Testis (tissue), 3 donors: ENCODE results near the gene IFNA16. TPM values are rescaled to one million over a fixed set of nuclear protein-coding genes. Genes with fewer than 3 reads are reported as not detected.
"Not testable (repeated sequence)": the region's sequence is repeated elsewhere in the genome, so short reads cannot be mapped to it uniquely, and the experiment has no call there.

Experiments used
- DNase-seq: peaks from one replicate; pipeline ENCODE4 v3.0.0-alpha.2; 2019
- H3K27ac ChIP-seq, 2 donors: fragments of 200-600 bp; sonication (generic); one replicate each; pipeline ENCODE4 v1.5.1; 2019
- H3K27me3 ChIP-seq: fragments of 200-600 bp; sonication (generic); one replicate; pipeline ENCODE4 v1.5.1; 2019
- H3K36me3 ChIP-seq: fragments of 200-600 bp; sonication (generic); one replicate; pipeline ENCODE4 v1.5.1; 2017; ENCODE audit warnings: low read depth; ENCODE audit errors: missing control alignments
- H3K4me1 ChIP-seq: fragments of 200-600 bp; sonication (generic); one replicate; pipeline ENCODE4 v1.5.1; 2019
- H3K4me3 ChIP-seq, 2 donors: fragments of 200-600 bp; sonication (generic); one replicate each; pipeline ENCODE4 v1.5.1; 2017 to 2019
- H3K9me3 ChIP-seq: fragments of 200-600 bp; sonication (generic); one replicate; pipeline ENCODE4 v1.5.1; 2017
- POLR2A ChIP-seq: fragments of 450-650 bp; IDR thresholded peaks from one replicate; pipeline ENCODE4 v1.6.1; 2017; ENCODE audit warnings: antibody characterized with exemption, mild to moderate bottlenecking, moderate library complexity
- WGBS, 2 donors: methylation state at CpG; one replicate each; pipeline ENCODE4 v1.1.5; 2018; 5-methylcytosine and 5-hydroxymethylcytosine counted together
- intact Hi-C: fragments of 100-400 bp; cut with DNase I; formaldehyde crosslinking; loops from one replicate; pipeline ENCODE4 v1.15.1; 2023; ENCODE audit warnings: low total_unique reads
- polyA plus RNA-seq: library from polyadenylated mRNA; stranded (reverse); fragments of 350-450 nt; fragmentation: Illumina TruSeq; extraction: RNeasy Lipid Tissue Mini Kit (QIAGEN cat#74804); gene quantifications from one replicate; pipeline ENCODE4 v1.2.3, GENCODE V29; 2014; ENCODE audit warnings: low read depth, low replicate concordance; ENCODE audit not compliant: insufficient read depth
- total RNA-seq, 2 donors: library from RNA; depleted of rRNA; stranded (reverse); fragments of >200 nt; gene quantifications; one replicate each; pipeline ENCODE4 v1.2.3, GENCODE V29; 2016
- TF ChIP-seq, protein P1 (sequence below), 3 experiments: fragments of 450-650 bp in 2 of 3; fragments of 200-600 bp in 1 of 3; sonication (generic) in 1 of 3; IDR thresholded peaks; one replicate each; pipeline ENCODE4 v1.5.1; 2016 to 2019; ENCODE audit warnings: antibody characterized with exemption in 3 of 3, mild to moderate bottlenecking in 2 of 3, moderate library complexity in 1 of 3

IFNA16 gene
- total and polyA plus RNA-seq, 3 donors from 2014 or later: not detected

DNA sequence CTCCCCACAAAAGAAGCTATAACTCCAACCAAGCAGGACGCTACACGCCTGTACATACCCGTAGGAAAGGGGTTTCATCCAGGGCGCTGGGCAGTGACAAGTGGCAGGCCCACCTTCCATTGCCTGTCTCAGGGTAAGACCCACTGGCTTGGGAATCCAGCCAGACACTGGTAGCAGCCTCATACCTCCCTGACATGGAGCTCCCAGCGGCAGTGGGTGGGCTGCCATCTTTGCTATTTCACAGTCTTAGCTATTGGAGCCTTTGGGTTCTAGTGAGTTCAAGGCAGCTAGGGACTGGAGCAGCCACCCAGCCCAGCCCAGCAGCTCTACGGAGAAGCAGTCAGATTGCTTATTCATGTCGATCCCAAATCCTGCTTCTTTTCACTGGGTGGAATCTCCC lies 6.8 kb downstream of the IFNA16 start:
- H3K4me1 ChIP-seq: no peaks in the 10 kb centered on the region
- H3K4me3 ChIP-seq: no peak overlapping the region
- H3K27ac ChIP-seq: no peak overlapping the region
- 81 to 90% methylated on average over 4 to 7 of the region's 7 CpGs for WGBS, 2 donors
- no peak for DNase-seq
- intact Hi-C loops: no loop called here
- H3K9me3 ChIP-seq: no peaks in the 10 kb centered on the region
- TF ChIP-seq, protein P1, sequence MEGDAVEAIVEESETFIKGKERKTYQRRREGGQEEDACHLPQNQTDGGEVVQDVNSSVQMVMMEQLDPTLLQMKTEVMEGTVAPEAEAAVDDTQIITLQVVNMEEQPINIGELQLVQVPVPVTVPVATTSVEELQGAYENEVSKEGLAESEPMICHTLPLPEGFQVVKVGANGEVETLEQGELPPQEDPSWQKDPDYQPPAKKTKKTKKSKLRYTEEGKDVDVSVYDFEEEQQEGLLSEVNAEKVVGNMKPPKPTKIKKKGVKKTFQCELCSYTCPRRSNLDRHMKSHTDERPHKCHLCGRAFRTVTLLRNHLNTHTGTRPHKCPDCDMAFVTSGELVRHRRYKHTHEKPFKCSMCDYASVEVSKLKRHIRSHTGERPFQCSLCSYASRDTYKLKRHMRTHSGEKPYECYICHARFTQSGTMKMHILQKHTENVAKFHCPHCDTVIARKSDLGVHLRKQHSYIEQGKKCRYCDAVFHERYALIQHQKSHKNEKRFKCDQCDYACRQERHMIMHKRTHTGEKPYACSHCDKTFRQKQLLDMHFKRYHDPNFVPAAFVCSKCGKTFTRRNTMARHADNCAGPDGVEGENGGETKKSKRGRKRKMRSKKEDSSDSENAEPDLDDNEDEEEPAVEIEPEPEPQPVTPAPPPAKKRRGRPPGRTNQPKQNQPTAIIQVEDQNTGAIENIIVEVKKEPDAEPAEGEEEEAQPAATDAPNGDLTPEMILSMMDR (IDR thresholded peaks at IDR 0.05): no peak
- no peak for TF ChIP-seq POLR2A
- no peaks in the 10 kb centered on the region for H3K27me3 ChIP-seq
- H3K36me3 ChIP-seq: no peaks in the 10 kb centered on the region

DNA sequence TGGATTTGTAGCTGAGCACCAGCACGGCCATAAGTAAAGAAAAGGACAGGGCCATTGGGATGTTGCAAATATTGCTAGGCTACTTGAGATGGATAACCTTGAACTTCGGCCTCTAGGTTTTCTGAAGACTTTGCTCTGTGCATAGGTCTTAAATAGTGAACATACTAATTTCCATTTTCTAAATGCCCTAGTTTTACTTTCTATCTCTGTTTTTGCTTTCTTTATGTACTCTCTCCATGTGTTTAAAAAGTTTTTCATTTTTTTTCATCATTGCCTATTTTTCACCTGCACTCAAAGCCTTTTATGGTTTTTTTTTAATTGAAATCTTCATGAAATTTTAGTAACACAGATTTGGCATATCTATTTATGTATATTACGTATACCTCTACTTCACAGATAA lies 10.1 kb downstream of the IFNA16 start, which contains the start of gene IFNA10:
IFNA10 (minus strand) TSS at position 101 of the 400 bp plus-strand sequence; CDS start at position 55, 46 bp downstream.
- WGBS, 2 donors: 76 to 83% methylated on average over 3 of the region's 3 CpGs
- intact Hi-C loops, H3K9me3 ChIP-seq, H3K27me3 ChIP-seq, H3K4me3 ChIP-seq, H3K27ac ChIP-seq, H3K4me1 ChIP-seq, H3K36me3 ChIP-seq, DNase-seq: not testable (repeated sequence)

DNA sequence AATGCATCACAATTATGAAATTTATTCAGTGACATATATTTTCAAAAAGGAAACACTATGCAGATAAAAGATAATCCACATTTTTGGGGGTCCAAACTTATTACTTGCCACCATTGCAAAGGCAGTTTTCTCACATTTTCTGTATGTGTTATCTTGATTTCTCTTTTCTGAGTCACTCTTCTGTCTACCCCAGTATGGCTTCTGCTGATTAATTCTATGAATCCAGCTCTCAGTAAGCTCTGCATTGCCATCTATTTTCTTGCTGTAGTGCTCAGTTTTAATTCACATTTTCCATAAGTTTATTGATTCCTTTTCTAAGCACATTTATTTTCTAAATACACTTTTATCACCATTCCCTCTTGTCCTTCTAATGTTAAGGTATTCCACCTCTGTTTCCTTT lies 11.9 kb downstream of the IFNA16 start:
- TF ChIP-seq POLR2A: no peak
- TF ChIP-seq, protein P1 (IDR thresholded peaks at IDR 0.05): no peak
- Histone ChIP-seq H3K27me3 (no peaks in the 10 kb centered on the region), H3K4me3 (no peak overlapping the region), H3K27ac (no peak overlapping the region), H3K9me3 (no peaks in the 10 kb centered on the region), H3K36me3 (no peaks in the 10 kb centered on the region), H3K4me1 (no peaks in the 10 kb centered on the region)
- DNase-seq: no peak
- intact Hi-C loops: no loop called here

DNA sequence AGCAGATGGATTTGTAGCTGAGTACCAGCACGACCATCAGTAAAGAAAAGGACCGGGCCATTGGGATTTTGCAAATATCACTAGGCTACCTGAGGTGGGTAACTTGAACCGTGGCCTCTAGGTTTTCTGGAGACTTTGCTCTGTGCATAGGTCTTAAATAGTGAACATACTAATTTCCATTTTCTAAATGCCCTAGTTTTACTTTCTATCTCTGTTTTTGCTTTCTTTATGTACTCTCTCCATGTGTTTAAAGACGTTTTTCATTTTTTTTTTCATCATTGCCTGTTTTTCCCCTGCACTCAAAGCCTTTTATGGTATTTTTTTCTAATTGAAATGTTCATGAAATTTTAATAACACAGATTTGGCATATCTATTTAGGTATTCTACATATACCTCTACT lies 15.0 kb downstream of the IFNA16 start, which contains the start of gene IFNA7:
IFNA7 (minus strand) TSS at position 101 of the 400 bp plus-strand sequence; CDS start at position 61, 40 bp downstream.
- H3K9me3 ChIP-seq, H3K27ac ChIP-seq, H3K4me1 ChIP-seq, H3K4me3 ChIP-seq, H3K36me3 ChIP-seq, DNase-seq, H3K27me3 ChIP-seq, intact Hi-C loops: not testable (repeated sequence)
- WGBS, 2 donors: 69 to 80% methylated on average over 4 of the region's 4 CpGs

DNA sequence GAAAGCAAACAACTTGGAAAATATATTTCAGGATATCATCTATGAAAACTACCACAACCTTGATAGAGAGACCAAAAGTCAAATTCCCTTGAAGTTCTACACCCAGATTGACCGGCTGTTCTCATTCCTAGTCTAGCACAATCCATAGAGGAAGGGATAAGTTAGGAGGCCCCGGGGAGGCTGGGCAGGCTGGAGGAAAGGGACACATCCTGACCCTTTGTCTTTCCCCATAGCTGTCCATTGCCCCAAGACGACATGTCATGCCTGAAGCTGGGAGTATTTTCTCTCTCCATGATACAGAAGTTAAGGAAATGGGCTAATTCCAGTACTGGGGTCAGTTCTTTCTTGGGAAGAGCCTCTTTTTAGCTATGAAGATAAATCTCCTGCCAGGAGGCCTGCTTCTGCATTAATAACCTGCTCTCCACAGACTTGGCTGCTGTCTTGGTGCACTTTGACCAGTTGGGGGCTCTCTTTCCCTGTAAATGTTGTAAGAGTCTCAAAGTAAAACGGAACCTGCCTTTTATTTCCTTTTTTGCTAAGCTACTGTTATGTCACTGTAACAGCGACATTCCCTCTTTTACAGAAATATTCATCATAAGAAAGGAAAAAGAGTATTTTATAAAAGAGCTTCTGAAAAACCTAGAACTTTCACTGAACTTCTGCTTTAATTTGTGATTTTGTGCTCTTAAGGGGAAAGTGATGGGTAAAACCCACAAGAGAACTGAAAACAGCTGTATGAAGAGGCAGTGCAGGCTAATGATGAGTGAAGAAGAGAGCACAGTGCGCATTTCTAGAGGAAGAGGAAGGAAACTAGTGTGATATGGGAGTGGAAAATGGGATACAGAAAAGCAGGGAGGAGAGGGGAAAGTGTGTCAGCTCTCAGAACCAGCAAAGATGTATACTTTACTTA lies 22.0 kb downstream of the IFNA16 start:
- 49 to 59% methylated on average over 6 of the region's 6 CpGs for WGBS, 2 donors
- H3K4me1 ChIP-seq, H3K9me3 ChIP-seq, H3K36me3 ChIP-seq, intact Hi-C loops, H3K27ac ChIP-seq, H3K27me3 ChIP-seq, H3K4me3 ChIP-seq: not testable (repeated sequence)
- TF ChIP-seq, protein P1 (IDR thresholded peaks at IDR 0.05): peak; percentile 16 to 47 (median 30)
- peak; percentile 36 for DNase-seq

DNA sequence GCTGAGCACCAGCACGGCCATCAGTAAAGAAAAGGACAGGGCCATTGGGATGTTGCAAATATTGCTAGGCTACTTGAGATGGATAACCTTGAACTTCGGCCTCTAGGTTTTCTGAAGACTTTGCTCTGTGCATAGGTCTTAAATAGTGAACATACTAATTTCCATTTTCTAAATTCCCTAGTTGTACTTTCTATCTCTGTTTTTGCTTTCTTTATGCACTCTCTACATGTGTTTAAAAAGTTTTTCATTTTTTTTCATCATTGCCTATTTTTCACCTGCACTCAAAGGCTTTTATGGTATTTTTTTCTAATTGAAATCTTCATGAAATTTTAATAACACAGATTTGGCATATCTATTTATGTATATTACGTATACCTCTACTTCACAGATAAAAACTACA lies 29.6 kb downstream of the IFNA16 start, which contains the start of gene IFNA4:
IFNA4 (minus strand) TSS at position 101 of the 400 bp plus-strand sequence; CDS start at position 45, 56 bp downstream.
- H3K9me3 ChIP-seq, H3K4me1 ChIP-seq, H3K4me3 ChIP-seq, intact Hi-C loops, DNase-seq, H3K36me3 ChIP-seq, H3K27me3 ChIP-seq, H3K27ac ChIP-seq: not testable (repeated sequence)
- 83 to 91% methylated on average over 3 of the region's 3 CpGs for WGBS, 2 donors
